GM12864 (cell line): ENCODE results near the gene SMIM5.
A peak's percentile ranks its signal among the peaks of the same experiment; 100 is the strongest.

Experiments
- DNase-seq: peaks from one replicate; pipeline ENCODE4 v3.0.0-alpha.2; 2011; ENCODE audit warnings: low read depth
- H3K4me3 ChIP-seq: 2 replicates; pipeline ENCODE4 v1.5.1; 2011; ENCODE audit warnings: mild to moderate bottlenecking, low read depth, low read length, control low read depth
- CTCF ChIP-seq: IDR thresholded peaks from 2 replicates; pipeline ENCODE4 v1.5.1; 2011; ENCODE audit warnings: low read depth, mild to moderate bottlenecking, moderate library complexity, low read length, control low read depth, inconsistent platforms; ENCODE audit errors: missing control alignments

The SMIM5 gene

GRCh38 chr17:75595284-75595919 lies 37.8 kb upstream of the SMIM5 start:
- DNase-seq = no peak
- no peak for TF ChIP-seq CTCF
- no peak overlapping the region for H3K4me3 ChIP-seq

- no peak overlapping the region for H3K4me3 ChIP-seq
- DNase-seq = no peak
- TF ChIP-seq CTCF = no peak
These were observed 37.3 kb upstream of the SMIM5 start for GRCh38 chr17:75595920-75596313.

DNA sequence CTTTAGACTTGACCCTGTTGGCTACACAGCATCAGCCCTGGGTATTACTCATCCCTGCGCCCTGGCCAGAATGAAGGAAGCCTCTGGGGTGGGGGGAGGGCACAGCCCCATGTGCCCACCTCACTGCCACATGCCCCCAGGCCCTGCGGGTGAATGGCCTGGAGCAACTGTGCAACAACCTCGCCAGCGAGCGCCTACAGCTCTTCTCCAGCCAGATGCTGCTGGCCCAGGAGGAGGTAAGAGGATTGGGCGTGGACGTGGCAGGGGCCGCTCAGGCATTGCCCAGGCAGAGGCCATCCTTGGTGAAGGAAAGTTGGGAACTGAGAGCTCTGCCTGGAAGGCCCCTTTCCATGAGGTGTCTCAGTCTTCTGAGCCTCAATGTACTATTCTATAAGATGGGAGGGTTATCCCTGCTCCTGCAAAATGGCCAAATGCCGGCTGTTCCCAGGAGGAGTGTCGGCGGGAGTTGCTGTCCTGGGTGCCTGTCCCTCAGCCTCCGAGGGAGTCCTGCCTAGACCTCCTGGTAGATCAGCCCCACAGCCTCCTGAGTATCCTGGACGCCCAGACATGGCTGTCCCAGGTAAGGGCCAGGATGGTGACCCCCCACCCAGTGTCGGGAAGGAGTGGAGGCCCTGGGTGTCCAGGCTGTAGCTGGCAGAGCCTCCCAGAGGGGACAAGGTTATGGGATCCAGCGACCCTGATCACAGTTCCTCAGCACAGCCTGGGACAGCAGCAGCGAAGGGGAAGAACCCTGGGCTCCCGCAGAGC lies 36.7 kb upstream of the SMIM5 start:
- no peak for DNase-seq
- no peak overlapping the region for H3K4me3 ChIP-seq
- TF ChIP-seq CTCF = no peak

DNA sequence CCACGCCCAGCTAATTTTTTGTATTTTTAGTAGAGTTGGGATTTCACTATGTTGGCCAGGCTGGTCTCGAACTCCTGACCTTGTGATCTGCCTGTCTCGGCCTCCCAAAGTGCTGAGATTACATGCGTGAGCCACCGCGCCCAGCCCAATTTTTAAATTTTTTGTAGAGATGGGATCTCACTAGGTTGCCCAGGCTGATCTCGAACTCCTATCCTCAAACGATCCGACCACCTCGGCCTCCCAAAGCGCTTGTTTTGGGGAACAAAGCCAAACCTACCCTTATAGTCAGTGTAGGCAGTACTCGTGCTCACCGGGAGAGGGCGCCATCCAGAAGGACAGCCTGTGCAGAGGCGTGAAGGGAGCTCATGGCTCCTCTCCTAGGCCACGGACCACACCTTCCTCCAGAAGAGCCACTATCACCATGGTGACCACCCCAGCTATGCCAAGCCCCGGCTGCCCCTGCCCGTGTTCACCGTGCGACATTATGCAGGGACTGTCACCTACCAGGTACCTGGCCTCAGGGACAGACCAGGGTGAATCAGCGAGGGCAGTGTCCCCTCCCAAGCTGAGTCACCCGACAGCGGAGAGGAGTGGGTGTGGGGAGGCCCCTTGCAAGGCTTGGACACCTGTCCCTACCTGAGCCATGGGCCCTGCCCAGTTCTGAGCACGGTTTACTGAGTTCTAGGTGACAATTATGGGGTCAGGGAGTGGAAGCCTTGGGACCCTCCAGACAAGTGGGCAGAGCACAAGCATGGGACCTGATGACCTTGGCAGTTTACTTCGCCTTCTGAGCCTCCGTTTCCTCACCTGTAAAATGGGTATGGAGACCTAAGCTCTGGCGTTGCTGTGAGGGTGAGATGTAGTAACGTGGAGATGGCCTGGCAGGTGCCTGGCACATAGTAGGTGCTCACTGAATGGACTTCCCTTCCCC lies 31.9 kb upstream of the SMIM5 start:
- H3K4me3 ChIP-seq = no peak overlapping the region

GRCh38 chr17:75602644-75603043 lies 30.6 kb upstream of the SMIM5 start:
- DNase-seq = no peak
- no peak for TF ChIP-seq CTCF
- no peak overlapping the region for H3K4me3 ChIP-seq

More for the DNA sequence above, 31.9 kb upstream of the SMIM5 start:
- DNase-seq = peak; percentile 19
- TF ChIP-seq CTCF = peak; percentile 98

- no peak overlapping the region for H3K4me3 ChIP-seq
- no peak for DNase-seq
- TF ChIP-seq CTCF = no peak
These were observed 30.1 kb upstream of the SMIM5 start for GRCh38 chr17:75603123-75603522.
